ENCODE results near the gene TMEM203. TPM values are rescaled to one million over a fixed set of nuclear protein-coding genes. Genes with fewer than 3 reads are reported as not detected.

Gene TMEM203
- total and polyA plus RNA-seq, 2 of the 13 experiments (the other 11 are each of a cell fraction or from before 2014, with no cell fraction given) = 23.4 to 36.7 TPM

- TF ChIP-seq KDM4B (CRISPR knock-in tag; IDR thresholded peaks at IDR 0.05) (0 out of 2 replicates have a peak, but pooled peaks have one; percentile 69), MLX (CRISPR knock-in tag; IDR thresholded peaks at IDR 0.05) (peak; percentile 78), HMG20B (CRISPR knock-in tag; conservative IDR thresholded peaks at IDR 0.05) (no peak), ZNF629 (CRISPR knock-in tag; conservative IDR thresholded peaks at IDR 0.05) (0 out of 2 replicates have a peak, but pooled peaks have one; percentile 23), RBM39 (IDR thresholded peaks at IDR 0.05; ENCODE audit: low read depth, low read length, poor library complexity, severe bottlenecking) (peak; percentile 89), ZSCAN31 (CRISPR knock-in tag; IDR thresholded peaks at IDR 0.05; ENCODE audit: low read depth) (peak; percentile 71; the same call in 1 of the 2 replicates), TAF1 (CRISPR knock-in tag; IDR thresholded peaks at IDR 0.05) (0 out of 2 replicates have a peak, but pooled peaks have one; percentile 33), TBX2 (CRISPR knock-in tag; IDR thresholded peaks at IDR 0.05; ENCODE audit: borderline replicate concordance) (peak; percentile 83; the same call in 1 of the 2 replicates), KDM3A (CRISPR knock-in tag; IDR thresholded peaks at IDR 0.05; ENCODE audit: low read depth) (peak; percentile 83), SALL1 (CRISPR knock-in tag; IDR thresholded peaks at IDR 0.05) (peak; percentile 84), ZSCAN30 (CRISPR knock-in tag; IDR thresholded peaks at IDR 0.05) (no peak), ZNF740 (CRISPR knock-in tag; IDR thresholded peaks at IDR 0.05) (peak; percentile 91), NFIC (IDR thresholded peaks at IDR 0.05; ENCODE audit: low read length) (no peak), SNAPC4 (CRISPR knock-in tag; IDR thresholded peaks at IDR 0.05) (peak; percentile 42; the same call in 1 of the 2 replicates), THRA (CRISPR knock-in tag; IDR thresholded peaks at IDR 0.05; ENCODE audit: borderline replicate concordance) (peak; percentile 69; the same call in 1 of the 2 replicates), HNRNPUL1 (IDR thresholded peaks at IDR 0.05; ENCODE audit: low read depth, low read length) (no peak), NFE2L2 (IDR thresholded peaks at IDR 0.05; ENCODE audit: low read length) (no peak), ZNF496 (CRISPR knock-in tag; IDR thresholded peaks at IDR 0.05; ENCODE audit: insufficient replicate concordance) (no peak), GABPA (IDR thresholded peaks at IDR 0.05; ENCODE audit: low read depth, low read length) (no peak), GABPA (CRISPR knock-in tag; IDR thresholded peaks at IDR 0.05; ENCODE audit: low read depth) (no peak), FOSL2 (CRISPR knock-in tag; IDR thresholded peaks at IDR 0.05) (peak; percentile 39), ZNF232 (CRISPR knock-in tag; IDR thresholded peaks at IDR 0.05; ENCODE audit: borderline replicate concordance) (0 out of 2 replicates have a peak, but pooled peaks have one; percentile 19), ZNF563 (CRISPR knock-in tag; IDR thresholded peaks at IDR 0.05) (no peak; the same call in 1 of the 2 replicates), BRCA1 (CRISPR knock-in tag; IDR thresholded peaks at IDR 0.05) (peak; percentile 67; the same call in 1 of the 2 replicates)
Observed at GRCh38 chr9:137236238-137236935, 30.9 kb upstream of the TMEM203 start (continued).
